ENCODE measurements around the gene FXR2.

The FXR2 gene

GRCh38 chr17:7587420-7588151, 27.1 kb downstream of the FXR2 start:
- DNase-seq, result peak; percentile 96

GRCh38 chr17:7586673-7587419, 27.9 kb downstream of the FXR2 start:
- peak; percentile 43 for DNase-seq

GRCh38 chr17:7583253-7584109, 31.2 kb downstream of the FXR2 start, which contains the start of gene MPDU1:
TSS of gene MPDU1 (plus strand) at chr17:7583852. CDS start at chr17:7583863, 11 bp downstream.
- DNase-seq, result peak; percentile 99

- no peak for DNase-seq
Measured at GRCh38 chr17:7582396-7583252, 32.1 kb downstream of the FXR2 start.

- no peak for DNase-seq
Measured at GRCh38 chr17:7580604-7581575, 33.8 kb downstream of the FXR2 start.

DNA sequence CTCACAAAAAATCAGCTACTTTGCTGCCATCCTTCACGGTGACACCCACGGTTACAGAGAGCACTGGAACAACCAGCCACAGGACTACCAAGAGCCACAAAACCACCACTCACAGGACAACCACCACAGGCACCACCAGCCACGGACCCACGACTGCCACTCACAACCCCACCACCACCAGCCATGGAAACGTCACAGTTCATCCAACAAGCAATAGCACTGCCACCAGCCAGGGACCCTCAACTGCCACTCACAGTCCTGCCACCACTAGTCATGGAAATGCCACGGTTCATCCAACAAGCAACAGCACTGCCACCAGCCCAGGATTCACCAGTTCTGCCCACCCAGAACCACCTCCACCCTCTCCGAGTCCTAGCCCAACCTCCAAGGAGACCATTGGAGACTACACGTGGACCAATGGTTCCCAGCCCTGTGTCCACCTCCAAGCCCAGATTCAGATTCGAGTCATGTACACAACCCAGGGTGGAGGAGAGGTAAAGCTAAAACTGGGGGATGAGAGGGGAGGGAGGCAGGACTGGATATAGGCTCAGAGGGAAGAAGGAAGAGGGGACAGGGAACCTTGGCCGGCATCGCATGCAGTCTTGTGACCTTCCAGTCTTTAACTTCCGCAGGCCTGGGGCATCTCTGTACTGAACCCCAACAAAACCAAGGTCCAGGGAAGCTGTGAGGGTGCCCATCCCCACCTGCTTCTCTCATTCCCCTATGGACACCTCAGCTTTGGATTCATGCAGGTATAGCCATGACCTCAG, 34.7 kb downstream of the FXR2 start:
- DNase-seq, result no peak

GRCh38 chr17:7579001-7579833, 35.5 kb downstream of the FXR2 start, which contains the start of gene CD68:
TSS of gene CD68 (plus strand) at chr17:7579638. CDS start at chr17:7579678, 40 bp downstream.
- DNase-seq, result peak; percentile 96

DNA sequence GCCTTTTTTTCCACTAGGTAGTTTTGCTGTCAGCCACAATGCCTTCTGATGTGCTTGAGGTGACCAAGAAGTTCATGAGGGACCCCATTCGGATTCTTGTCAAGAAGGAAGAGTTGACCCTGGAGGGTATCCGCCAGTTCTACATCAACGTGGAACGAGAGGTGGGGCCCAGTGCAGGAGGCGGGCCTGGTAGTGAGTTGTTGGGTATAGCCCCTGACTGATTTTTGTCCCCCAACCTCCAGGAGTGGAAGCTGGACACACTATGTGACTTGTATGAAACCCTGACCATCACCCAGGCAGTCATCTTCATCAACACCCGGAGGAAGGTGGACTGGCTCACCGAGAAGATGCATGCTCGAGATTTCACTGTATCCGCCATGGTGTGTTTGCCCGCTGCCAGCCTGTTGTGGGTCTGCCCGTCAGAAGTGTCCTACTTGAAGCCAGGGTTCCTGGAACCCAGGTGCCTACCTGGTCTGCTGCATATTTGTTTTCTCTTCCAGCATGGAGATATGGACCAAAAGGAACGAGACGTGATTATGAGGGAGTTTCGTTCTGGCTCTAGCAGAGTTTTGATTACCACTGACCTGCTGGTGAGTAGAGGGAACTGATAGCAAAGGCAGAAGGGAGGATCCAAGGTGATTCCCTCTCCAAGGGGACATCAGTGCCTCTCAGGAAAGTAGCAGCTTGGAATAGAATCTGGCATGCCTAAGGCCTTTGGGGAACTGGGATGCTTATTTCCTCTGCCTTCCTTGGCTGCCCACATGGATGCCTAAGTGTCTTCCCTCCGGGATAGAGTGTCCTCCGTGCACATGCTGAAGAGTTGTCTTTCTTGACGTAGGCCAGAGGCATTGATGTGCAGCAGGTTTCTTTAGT, 37.1 kb downstream of the FXR2 start:
- no peak for DNase-seq

DNA sequence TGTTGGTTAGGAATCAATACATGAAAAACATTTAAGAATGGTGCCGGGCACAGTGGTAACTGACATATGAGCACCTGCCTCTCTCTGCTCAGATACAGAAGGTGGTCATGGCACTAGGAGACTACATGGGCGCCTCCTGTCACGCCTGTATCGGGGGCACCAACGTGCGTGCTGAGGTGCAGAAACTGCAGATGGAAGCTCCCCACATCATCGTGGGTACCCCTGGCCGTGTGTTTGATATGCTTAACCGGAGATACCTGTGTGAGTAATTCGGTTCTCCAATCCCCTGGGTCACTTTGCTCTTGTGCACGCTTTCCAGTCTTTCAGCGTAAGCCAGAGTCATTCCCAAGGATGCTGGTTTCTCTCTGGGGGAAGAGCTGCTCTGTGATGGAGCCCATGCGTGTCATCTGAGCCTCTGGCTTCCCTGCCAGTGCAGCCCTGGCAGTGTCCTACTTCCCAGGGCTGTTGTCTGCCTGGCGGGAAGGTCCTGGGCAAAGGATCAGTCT, 38.2 kb downstream of the FXR2 start:
- DNase-seq, result no peak

- DNase-seq, result no peak
Measured at GRCh38 chr17:7575959-7576358, 38.7 kb downstream of the FXR2 start.

- DNase-seq, result no peak
Measured at GRCh38 chr17:7575481-7575883, 39.2 kb downstream of the FXR2 start.

GRCh38 chr17:7574176-7574953, 40.3 kb downstream of the FXR2 start:
- no peak for DNase-seq

- DNase-seq, result peak; percentile 91
Measured at GRCh38 chr17:7573324-7574080, 41.2 kb downstream of the FXR2 start.

GRCh38 chr17:7572588-7573323, 41.9 kb downstream of the FXR2 start:
- DNase-seq, result peak; percentile 100

DNA sequence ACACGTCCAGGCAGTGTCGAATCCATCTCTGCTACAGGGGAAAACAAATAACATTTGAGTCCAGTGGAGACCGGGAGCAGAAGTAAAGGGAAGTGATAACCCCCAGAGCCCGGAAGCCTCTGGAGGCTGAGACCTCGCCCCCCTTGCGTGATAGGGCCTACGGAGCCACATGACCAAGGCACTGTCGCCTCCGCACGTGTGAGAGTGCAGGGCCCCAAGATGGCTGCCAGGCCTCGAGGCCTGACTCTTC, 42.4 kb downstream of the FXR2 start:
- DNase-seq, result no peak

DNA sequence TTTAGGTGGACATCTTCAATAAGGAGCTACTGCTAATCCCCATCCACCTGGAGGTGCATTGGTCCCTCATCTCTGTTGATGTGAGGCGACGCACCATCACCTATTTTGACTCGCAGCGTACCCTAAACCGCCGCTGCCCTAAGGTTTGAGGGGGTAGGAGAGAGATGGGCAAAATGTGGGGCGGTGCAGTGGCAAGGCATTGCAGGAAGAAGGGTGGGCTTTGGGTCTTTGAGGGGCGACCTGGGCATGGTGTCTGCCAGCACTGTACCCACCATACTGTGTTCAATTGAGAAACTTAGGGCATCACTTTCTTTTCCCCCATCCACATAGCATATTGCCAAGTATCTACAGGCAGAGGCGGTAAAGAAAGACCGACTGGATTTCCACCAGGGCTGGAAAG, 44.3 kb downstream of the FXR2 start:
- no peak for DNase-seq

Data from EL (cell line).